Endothelial cell of umbilical vein (primary cell): ENCODE results near the gene MAST4. TPM values are rescaled to one million over a fixed set of nuclear protein-coding genes. Genes with fewer than 3 reads are reported as not detected.

Experiments used
- BruUV-seq: library from RNA; stranded (reverse); fragments of 400-500 nt; replicated peaks from 2 replicates; lab custom pipeline; 2021; lab: Mats Ljungman, UMichigan
- CTCF ChIA-PET: fragments of 300-600, 350-600 bp; sonication (Branson Sonifier 250); formaldehyde crosslinking; loops from one replicate; lab custom pipeline; 2021; ENCODE audit warnings: antibody characterized with exemption, inconsistent platforms; lab: Charles Lee
- POLR2A ChIA-PET: fragments of 300-600, 350-600 bp; sonication (Branson Sonifier 250); formaldehyde crosslinking; loops from one replicate; lab custom pipeline; 2021; ENCODE audit warnings: antibody characterized with exemption, inconsistent platforms; lab: Charles Lee
- DNase-seq: peaks from one replicate; pipeline ENCODE4 v3.0.0-alpha.2; 2011; ENCODE audit warnings: low read depth, low spot score
- FAIRE-seq: peaks from 2 replicates; lab custom pipeline; 2011; peaks lifted over from hg19 to GRCh38; lab: Jason Lieb, UNC
- H2AFZ ChIP-seq: 2 replicates; pipeline ENCODE4 v1.6.0; 2012; ENCODE audit warnings: low read depth, low read length, control low read depth, inconsistent platforms
- H3K27ac ChIP-seq: 2 replicates; pipeline ENCODE4 v1.5.1; 2011; ENCODE audit warnings: low read depth, mild to moderate bottlenecking, control low read depth, low read length, moderate library complexity; ENCODE audit not compliant: insufficient read depth
- H3K27me3 ChIP-seq, 2 experiments: 2 replicates each; pipeline versions ENCODE4 v1.6.0 to v1.6.1; 2011; ENCODE audit warnings: low read length in 2 of 2, mixed read lengths in 1 of 2; ENCODE audit not compliant: control insufficient read depth in 2 of 2, insufficient read depth in 2 of 2
- H3K36me3 ChIP-seq, 2 experiments: 2 replicates in 1 of 2; 3 replicates in 1 of 2; pipeline ENCODE4 v1.5.1; 2011; ENCODE audit warnings: low read length in 2 of 2, mild to moderate bottlenecking in 1 of 2, moderate library complexity in 1 of 2; ENCODE audit not compliant: control insufficient read depth in 2 of 2, insufficient read depth in 2 of 2; ENCODE audit errors: extremely low read depth in 1 of 2
- H3K4me1 ChIP-seq: 3 replicates; pipeline ENCODE4 v1.5.1; 2011; ENCODE audit warnings: mild to moderate bottlenecking, low read length; ENCODE audit not compliant: control insufficient read depth, insufficient read depth; ENCODE audit errors: extremely low read depth
- H3K4me2 ChIP-seq: 2 replicates; pipeline ENCODE4 v1.6.1; 2011; ENCODE audit warnings: low read length, control low read depth, mixed read lengths; ENCODE audit not compliant: insufficient read depth
- H3K4me3 ChIP-seq, 3 experiments: fragments of 200-600 bp in 1 of 3; sonication (generic), shearing (Covaris generic) in 1 of 3; replicated peaks in 1 of 3; 2 replicates each; pipeline ENCODE4 v1.5.1; 2011 to 2016; ENCODE audit warnings: control low read depth in 3 of 3, low read length in 3 of 3, mild to moderate bottlenecking in 2 of 3, inconsistent platforms in 1 of 3, low read depth in 1 of 3, moderate library complexity in 1 of 3; ENCODE audit not compliant: insufficient read depth in 1 of 3
- H3K79me2 ChIP-seq: 2 replicates; pipeline ENCODE4 v1.6.0; 2012; ENCODE audit warnings: low read length, inconsistent platforms; ENCODE audit not compliant: control insufficient read depth, insufficient read depth
- H3K9ac ChIP-seq: replicated peaks from 2 replicates; pipeline ENCODE3; 2011; ENCODE audit warnings: low read length, control low read depth; ENCODE audit not compliant: insufficient read depth; ENCODE audit errors: extremely low read depth
- H3K9me1 ChIP-seq: replicated peaks from 3 replicates; pipeline ENCODE4 v1.6.0; 2011; ENCODE audit warnings: mild to moderate bottlenecking, low read length; ENCODE audit not compliant: control insufficient read depth, insufficient read depth; ENCODE audit errors: extremely low read depth
- H3K9me3 ChIP-seq: replicated peaks from 2 replicates; pipeline ENCODE4 v1.5.1; 2012; ENCODE audit warnings: low read length, inconsistent platforms; ENCODE audit not compliant: control insufficient read depth, insufficient read depth
- H4K20me1 ChIP-seq: replicated peaks from 2 replicates; pipeline ENCODE3; 2011; ENCODE audit warnings: mild to moderate bottlenecking, low read length; ENCODE audit not compliant: control insufficient read depth, insufficient read depth; ENCODE audit errors: extremely low read depth
- CTCF ChIP-seq, 2 donors: IDR thresholded peaks; 1 replicate in 1 of 2; 2 replicates in 1 of 2; pipeline ENCODE4 v1.5.1; 2011; ENCODE audit warnings: low read length in 2 of 2, mild to moderate bottlenecking in 2 of 2, moderate library complexity in 2 of 2, control low read depth in 1 of 2, inconsistent platforms in 1 of 2, low read depth in 1 of 2; ENCODE audit not compliant: insufficient read depth in 1 of 2; ENCODE audit errors: extremely low read depth in 1 of 2
- EZH2 ChIP-seq: IDR thresholded peaks from 2 replicates; pipeline ENCODE4 v1.6.1; 2012; ENCODE audit warnings: borderline replicate concordance, low read depth, mild to moderate bottlenecking, moderate library complexity, low read length, inconsistent platforms; ENCODE audit not compliant: severe bottlenecking
- FOS ChIP-seq: IDR thresholded peaks from 2 replicates; pipeline ENCODE4 v1.6.1; 2011; ENCODE audit warnings: mild to moderate bottlenecking, low read length, moderate library complexity, borderline replicate concordance; ENCODE audit not compliant: insufficient read depth
- GATA2 ChIP-seq: IDR thresholded peaks from 2 replicates; pipeline ENCODE4 v1.7.0; 2011; ENCODE audit warnings: low read depth, mild to moderate bottlenecking, moderate library complexity, mixed read lengths, low read length; ENCODE audit not compliant: insufficient read length, insufficient read depth
- JUN ChIP-seq: IDR thresholded peaks from 2 replicates; pipeline ENCODE4 v1.6.1; 2011; ENCODE audit warnings: borderline replicate concordance, low read depth; ENCODE audit not compliant: insufficient read length, insufficient read depth
- MAX ChIP-seq: IDR thresholded peaks from 2 replicates; pipeline ENCODE4 v1.6.1; 2011; ENCODE audit not compliant: insufficient read depth, insufficient read length
- MYC ChIP-seq: IDR thresholded peaks from one replicate; pipeline ENCODE4 v1.6.1; 2011; ENCODE audit warnings: mild to moderate bottlenecking, low read depth, low read length
- POLR2A ChIP-seq: IDR thresholded peaks from 2 replicates; pipeline ENCODE4 v1.6.1; 2012; ENCODE audit warnings: low read depth, mild to moderate bottlenecking, control low read depth, low read length
- POLR2AphosphoS5 ChIP-seq: IDR thresholded peaks from 2 replicates; pipeline ENCODE4 v1.6.1; 2012; ENCODE audit warnings: low read depth, mild to moderate bottlenecking, control low read depth, low read length, moderate library complexity; ENCODE audit not compliant: insufficient read depth
- dilution Hi-C: fragments of 300-500 bp; cut with MboI; formaldehyde crosslinking; loops from one replicate; pipeline ENCODE4 v1.15.0; 2019; ENCODE audit warnings: low sequenced_read_pairs; ENCODE audit not compliant: extremely low pct_ligation_motif_present
- intact Hi-C: fragments of 100-400 bp; cut with micrococcal nuclease; formaldehyde crosslinking; loops from one replicate; pipeline ENCODE4 v1.10.0; 2022
- polyA plus RNA-seq, 4 experiments: library from polyadenylated mRNA; depleted of rRNA in 3 of 4; stranded (reverse) in 3 of 4; unstranded in 1 of 4; fragments of >200 nt; gene quantifications; 2 replicates each; pipeline versions ENCODE4 v1.2.1 to v1.2.3, GENCODE V29; 2011 to 2012; ENCODE audit warnings: missing spikeins in 1 of 4
- total RNA-seq: library from RNA; stranded (reverse); gene quantifications from 2 replicates; pipeline ENCODE4 v1.2.3, GENCODE V29; 2021

The MAST4 gene
- total and polyA plus RNA-seq, 2 donors (not counting 3 experiments of a cell fraction or from before 2014, with no cell fraction given) = 40.2 to 116 TPM

- TF ChIP-seq FOS (no peak), EZH2 (no peak), GATA2 (no peak), MYC (no peak), POLR2AphosphoS5 (no peak), CTCF (IDR thresholded peaks at IDR 0.05; ENCODE audit: extremely low read depth in 1 of 2, insufficient read depth in 1 of 2, low read depth in 1 of 2, low read length in 2 of 2) (no peak), JUN (no peak), MAX (no peak), POLR2A (no peak)
- H4K20me1 ChIP-seq = no peaks in the 10 kb centered on the region
- H3K4me1 ChIP-seq = no peaks in the 10 kb centered on the region
- H3K27me3 ChIP-seq = no peaks in the 10 kb centered on the region
- no TSS peak for BruUV-seq
- no peak overlapping the region for H2AFZ ChIP-seq
- no peaks in the 10 kb centered on the region for H3K36me3 ChIP-seq
- intact Hi-C loops (no loop called here), dilution Hi-C loops (no loop called here)
- no peak overlapping the region for H3K4me3 ChIP-seq
- H3K27ac ChIP-seq = no peak overlapping the region
- H3K9ac ChIP-seq = no peak overlapping the region
- POLR2A ChIA-PET = no interaction called here
- H3K9me3 ChIP-seq = no peaks in the 10 kb centered on the region
- H3K79me2 ChIP-seq = no peaks in the 10 kb centered on the region
- H3K4me2 ChIP-seq = no peak overlapping the region
- no peak for DNase-seq
- FAIRE-seq = no peak
- no peaks in the 10 kb centered on the region for H3K9me1 ChIP-seq
- CTCF ChIA-PET = interaction anchor here (1.2 kb wide), 1 partner anchor 15 kb away, joined by 4 read pairs; no protein-coding TSS in a partner anchor
These were observed 598.0 kb downstream of the MAST4 start for GRCh38 chr5:67194166-67194565.
